Activated T-helper 1 cell treated with Interleukin-2 at 50 U/mL for 16 hours (primary cell): Measurements from ENCODE around the gene MASP2.
"Not testable (repeated sequence)": the region's sequence is repeated elsewhere in the genome, so short reads cannot be mapped to it uniquely, and the experiment has no call there.

Experiments used
- DNase-seq: peaks from one replicate; pipeline ENCODE4 v3.0.0-alpha.2; 2020; ENCODE audit warnings: low read depth

The MASP2 gene

DNA sequence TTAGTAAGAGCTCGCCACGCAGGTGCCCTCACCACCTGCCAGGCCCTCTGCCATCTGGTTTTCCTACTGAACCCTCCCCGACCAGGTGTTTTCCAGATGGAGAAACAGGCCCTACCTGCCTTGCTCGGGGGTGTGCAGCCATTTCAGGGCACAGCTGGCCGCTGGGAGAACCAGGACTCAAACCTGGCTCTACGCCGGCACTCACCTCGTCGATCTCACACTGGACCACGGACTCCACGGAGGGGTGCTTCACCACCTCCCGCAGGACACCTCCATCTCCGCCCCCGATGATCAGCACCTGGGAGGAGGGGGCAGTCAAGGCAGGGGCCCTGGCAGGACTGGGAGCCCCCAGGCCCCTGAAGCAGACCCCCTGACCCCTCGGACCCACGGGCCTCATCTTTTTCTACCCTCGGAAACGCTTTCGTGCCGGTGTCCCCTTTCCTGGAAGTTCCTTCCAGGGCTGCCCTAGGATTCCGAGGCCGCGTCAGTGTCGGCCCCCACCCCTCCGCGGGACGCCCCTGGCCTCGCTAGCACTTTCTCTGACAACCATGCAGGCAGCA, 11.6 kb upstream of the MASP2 start:
- no peak for DNase-seq

DNA sequence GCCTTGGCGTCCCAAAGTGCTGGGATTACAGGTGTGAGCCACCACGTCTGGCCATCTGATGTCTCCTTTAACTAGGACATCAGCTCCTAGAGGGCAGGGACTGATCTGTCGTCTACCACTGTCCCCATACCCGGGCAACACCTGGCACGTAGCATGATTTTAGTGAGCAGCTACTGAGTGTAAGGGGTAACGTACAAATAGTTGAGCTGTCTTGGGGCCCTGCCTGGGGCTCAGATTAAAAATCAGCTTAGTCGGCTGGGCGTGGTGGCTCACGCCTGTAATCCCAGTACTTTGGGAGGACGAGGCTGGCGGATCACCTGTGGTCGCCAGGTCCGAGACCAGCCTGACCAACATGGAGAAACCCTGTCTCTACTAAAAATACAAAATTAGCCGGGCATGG, 11.0 kb upstream of the MASP2 start:
- no peak for DNase-seq

DNA sequence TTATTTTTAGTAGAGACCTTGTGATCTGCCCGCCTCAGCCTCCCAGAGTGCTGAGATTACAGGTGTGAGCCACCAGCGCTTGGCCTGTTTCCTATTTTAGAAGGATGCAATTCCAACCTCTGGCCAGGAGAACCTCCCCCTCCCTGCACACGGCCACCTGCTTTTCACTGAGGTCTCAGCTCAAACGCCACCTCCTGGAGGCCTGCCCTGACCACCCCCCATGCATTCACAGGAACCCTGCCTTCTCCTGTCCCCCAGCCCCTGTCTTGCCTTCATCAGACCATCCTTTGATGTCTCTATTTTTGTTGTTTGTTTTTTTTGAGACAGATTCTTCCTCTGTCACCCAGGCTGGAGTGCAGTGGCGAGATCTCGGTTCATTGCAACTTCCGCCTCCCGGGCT, 10.4 kb upstream of the MASP2 start:
- DNase-seq: no peak

GRCh38 chr1:11056504-11056903, 9.5 kb upstream of the MASP2 start:
- no peak for DNase-seq

DNA sequence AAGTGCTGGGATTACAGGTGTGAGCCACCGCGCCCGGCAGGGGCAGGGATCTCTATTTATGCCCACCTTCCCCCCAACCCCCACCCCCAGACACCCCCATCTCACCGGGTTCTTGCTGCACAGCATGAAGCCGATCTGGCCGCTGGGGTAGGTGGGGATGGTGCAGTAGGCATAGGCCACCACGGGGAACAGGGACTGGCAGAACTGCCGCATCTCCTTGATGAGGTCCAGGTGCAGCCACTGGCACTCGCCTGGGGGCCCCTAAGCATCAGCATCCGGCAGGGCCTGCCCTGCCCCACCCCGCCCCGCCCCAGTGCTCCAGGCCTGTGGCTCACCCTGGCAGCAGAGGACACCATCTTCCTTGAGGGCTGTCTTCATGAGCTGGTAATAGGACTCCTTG, 8.6 kb upstream of the MASP2 start:
- no peak for DNase-seq

- no peak for DNase-seq
These were observed 7.6 kb upstream of the MASP2 start for GRCh38 chr1:11054666-11055065.

- DNase-seq: no peak
These were observed 7.1 kb upstream of the MASP2 start for GRCh38 chr1:11054181-11054580.

GRCh38 chr1:11053758-11054137, 6.7 kb upstream of the MASP2 start:
- no peak for DNase-seq

- DNase-seq: no peak
These were observed 6.1 kb upstream of the MASP2 start for GRCh38 chr1:11052839-11053757.

GRCh38 chr1:11051781-11052511, 4.9 kb upstream of the MASP2 start:
- DNase-seq: no peak

DNA sequence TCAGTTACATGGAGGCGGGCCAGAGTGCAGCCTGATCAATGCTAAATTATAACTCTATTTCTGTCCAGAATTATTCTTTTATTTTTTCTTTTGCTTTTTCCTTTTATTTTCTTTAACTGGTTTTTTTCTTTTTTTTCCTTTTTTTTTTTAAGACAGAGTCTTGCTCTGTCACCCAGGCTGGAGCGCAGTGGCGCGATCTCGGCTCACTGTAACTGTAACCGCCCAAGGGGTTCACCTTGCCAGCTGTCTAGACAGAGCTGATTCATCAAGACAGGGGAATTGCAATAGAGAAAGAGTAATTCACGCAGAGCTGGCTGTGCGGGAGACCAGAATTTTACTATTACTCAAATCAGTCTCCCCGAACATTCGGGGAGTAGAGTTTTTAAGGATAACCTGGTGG, 4.1 kb upstream of the MASP2 start:
- not testable (repeated sequence) for DNase-seq

GRCh38 chr1:11046270-11046566, 821 bp downstream of the MASP2 start:
- no peak for DNase-seq

DNA sequence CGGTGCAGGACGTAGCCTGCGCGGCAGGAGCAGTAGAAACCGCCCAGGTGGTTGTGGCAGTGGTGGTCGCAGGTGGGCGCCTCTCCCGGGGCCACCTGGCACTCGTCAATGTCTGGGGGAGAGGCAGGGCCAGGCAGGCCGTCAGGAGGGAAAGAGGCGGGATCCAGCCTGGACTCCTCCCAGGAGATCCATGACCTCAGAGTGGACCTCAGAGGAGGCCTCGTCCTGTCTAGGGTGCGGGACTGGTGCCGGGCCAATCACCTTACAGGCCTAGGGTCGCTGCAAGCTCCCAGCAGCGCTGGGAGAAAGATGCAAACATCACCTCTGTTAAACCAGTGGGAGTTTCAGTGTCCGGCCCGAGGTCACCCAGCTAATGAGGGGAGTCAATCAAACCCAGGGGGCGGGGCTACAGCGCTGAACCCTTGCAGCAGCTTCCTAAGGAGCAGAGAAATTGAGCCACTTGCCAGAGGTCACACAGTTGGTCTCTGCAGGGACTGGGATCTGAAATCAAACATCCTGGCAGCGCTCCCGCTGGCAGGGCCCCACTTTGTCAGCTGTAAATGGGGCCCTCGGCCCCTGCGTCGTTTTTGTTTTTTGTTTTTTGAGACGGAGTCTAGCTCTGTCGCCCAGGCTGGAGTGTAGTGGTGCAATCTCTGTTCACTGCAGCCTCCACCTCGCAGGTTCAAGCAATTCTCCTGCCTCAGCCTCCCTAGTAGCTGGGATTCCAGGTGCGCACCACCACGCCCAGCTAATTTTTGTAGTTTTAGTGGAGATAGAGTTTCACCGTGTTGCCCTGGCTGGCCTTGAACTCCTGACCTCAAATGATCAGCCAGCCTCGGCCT, 1.4 kb downstream of the MASP2 start:
- no peak for DNase-seq

DNA sequence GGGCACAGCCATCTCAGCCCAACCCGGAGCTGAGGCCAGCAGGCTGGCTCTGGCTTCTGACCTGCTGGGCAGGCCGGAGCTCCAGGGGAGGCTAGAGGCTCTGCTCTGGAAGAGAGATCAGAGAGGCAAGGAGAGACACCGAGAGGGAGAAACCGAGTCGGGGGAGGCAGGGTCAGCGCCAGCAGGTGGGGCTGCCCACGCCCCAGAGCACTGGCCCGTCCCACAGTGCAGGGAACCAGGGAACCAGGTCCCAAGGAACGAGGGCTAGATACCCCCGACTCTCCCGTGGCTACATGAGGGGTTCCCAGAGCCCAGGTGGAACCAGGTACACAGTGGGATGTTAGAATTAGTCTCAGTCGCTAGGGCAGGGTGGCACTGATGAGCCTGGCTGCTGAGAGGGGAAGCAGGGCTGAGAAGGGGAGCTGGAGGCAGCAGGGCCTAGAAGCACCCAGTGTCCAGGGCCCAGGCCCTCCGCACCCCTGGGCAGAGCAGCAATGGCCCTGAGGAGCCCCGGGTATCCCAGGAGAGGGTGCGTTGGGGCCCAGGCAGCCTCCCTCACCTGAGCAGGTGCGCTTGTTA, 2.1 kb downstream of the MASP2 start:
- no peak for DNase-seq

DNA sequence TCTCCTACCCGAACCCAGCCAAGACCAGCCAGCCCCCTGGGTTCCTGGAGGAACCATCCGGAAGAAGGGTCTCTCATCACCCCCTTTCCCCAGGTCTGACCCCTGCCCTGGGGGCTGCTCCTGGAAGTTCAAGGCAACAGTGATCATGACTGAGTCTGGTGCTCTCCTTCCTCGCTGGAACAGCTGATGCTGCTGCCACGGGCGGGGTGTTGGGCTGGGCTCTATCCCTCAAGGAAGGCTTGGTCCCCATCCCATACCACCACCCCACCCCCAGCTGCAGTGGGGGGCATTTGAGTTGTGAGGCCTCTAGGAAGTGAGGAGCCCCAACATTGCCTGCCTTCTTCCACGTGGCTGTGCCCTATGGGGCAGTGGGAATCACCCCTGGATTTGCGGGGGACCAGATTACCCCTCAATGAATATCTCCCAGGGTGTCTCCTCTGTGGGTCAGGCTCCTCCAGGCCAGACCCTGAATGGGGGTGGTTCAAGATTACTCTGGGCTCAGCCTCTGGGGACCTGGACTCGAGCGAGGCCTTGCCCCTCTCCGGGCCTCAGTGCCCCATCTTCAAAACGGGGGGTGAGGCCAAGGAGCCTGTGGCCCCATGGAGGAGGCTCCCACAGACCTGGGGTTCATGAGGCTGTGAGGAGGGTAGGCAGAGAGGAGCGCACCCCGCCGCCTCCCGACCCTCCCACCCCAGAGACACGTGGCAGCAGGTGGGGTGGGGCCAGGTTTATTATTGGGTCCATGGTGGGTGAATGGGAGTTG, 2.8 kb downstream of the MASP2 start:
- no peak for DNase-seq

- no peak for DNase-seq
These were observed 3.8 kb downstream of the MASP2 start for GRCh38 chr1:11042995-11043874.

DNA sequence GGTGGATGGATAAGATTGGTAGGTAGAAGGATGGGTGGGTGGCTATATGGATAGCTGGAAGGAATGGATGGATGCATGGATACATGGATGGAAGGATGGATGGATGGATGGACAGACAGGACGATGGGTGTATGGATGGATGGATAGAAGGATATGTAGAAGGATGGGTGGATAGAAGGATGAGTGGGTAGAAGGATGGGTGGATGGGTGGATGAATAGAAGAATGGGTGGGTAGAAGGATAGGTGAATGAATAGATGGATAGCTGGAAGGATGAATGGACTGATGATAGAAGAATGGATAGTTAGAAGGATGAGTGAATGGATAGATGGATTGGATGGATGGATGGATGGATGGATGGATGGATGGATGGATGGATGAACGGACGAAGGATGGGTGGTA, 5.0 kb downstream of the MASP2 start:
- no peak for DNase-seq

DNA sequence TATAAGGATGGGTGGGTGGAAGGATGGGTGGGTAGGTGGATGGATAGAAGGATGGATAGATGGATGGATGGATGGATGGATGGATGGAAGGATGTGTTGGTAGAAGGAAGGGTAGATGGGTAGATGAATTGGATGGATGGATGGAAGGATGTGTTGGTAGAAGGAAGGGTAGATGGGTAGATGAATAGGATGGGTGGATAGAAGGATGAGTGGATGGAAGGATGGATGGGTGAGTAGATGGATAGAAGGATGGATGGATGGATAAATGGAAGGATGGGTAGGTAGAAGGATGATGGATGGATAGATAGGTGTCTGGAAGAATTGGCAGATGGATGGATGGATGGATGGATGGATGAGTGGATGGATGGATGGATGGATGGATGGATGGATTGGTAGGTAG, 6.0 kb downstream of the MASP2 start:
- no peak for DNase-seq

DNA sequence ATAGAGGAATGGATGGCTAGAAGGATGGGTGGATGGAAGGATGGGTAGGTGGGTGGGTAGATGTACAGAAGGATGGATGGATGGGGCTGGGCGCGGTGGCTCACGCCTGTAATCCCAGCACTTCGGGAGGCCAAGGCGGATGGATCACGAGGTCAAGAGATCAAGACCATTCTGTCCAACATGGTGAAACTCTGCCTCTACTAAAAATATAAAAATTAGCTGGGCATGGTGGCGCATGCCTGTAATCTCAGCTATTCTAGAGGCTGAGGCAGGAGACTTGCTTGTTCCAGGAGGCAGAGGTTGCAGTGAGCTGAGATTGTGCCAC, 7.0 kb downstream of the MASP2 start:
- DNase-seq: not testable (repeated sequence)

DNA sequence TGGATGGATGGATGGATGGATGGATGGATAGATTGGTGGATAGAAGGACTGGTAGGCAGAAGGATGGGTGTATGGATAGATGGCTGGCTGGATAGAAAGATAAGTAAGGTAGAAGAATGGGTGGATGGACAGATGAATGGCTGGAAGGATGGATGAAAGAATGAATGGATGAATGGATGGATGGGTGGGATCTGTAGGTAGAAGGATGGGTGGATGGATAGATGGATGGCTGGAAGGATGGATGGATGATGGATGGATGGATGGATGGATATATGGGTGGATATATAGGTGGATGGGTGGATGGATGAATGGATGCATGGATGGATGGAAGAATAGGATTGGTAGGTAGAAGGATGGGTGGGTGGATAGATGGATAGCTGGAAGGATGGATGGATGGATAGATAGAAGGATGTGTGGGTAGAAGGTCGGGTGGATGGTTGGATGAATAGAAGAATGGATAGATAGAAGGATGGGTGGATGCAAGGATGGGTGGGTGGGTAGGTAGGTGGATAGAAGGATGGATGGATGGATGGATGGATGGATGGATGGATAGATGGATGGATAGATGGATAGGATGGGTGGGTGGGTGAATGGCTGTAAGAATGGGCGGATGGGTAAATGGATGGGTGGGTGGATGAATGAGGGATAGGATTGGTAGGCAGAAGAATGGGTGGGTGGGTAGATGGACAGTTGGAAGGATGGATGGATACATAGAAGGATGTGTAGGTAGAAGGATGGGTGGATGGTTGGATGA, 7.5 kb downstream of the MASP2 start:
- DNase-seq: no peak
